Measurements from ENCODE around the gene SLIT1. TPM values are rescaled to one million over a fixed set of nuclear protein-coding genes. Genes with fewer than 3 reads are reported as not detected.

SLIT1 gene
- total and polyA plus RNA-seq, 7 donors = 0.04 to 0.30 (median 0.08) TPM

- no peaks in the 10 kb centered on the region for H3K4me1 ChIP-seq
- intact Hi-C loops (cut with DNase I) = no loop called here
- no peaks in the 10 kb centered on the region for H3K27me3 ChIP-seq (ENCODE audit: insufficient read depth in 3 of 3, low read length in 2 of 3)
- 51 to 64% (median 63%) methylated on average over 7 of the region's 7 CpGs for WGBS, 3 donors
- H3K36me3 ChIP-seq (ENCODE audit: insufficient read depth in 1 of 2, low read depth in 1 of 2) = no peaks in the 10 kb centered on the region
- TF ChIP-seq CTCF (IDR thresholded peaks at IDR 0.05) = no peak
- ATAC-seq (no peak), DNase-seq (no peak)
- no peak overlapping the region for H3K27ac ChIP-seq
- H3K9me3 ChIP-seq = no peaks in the 10 kb centered on the region
- no peak overlapping the region for H3K4me3 ChIP-seq
Measured at GRCh38 chr10:97207756-97208346, 22.1 kb upstream of the SLIT1 start.

DNA sequence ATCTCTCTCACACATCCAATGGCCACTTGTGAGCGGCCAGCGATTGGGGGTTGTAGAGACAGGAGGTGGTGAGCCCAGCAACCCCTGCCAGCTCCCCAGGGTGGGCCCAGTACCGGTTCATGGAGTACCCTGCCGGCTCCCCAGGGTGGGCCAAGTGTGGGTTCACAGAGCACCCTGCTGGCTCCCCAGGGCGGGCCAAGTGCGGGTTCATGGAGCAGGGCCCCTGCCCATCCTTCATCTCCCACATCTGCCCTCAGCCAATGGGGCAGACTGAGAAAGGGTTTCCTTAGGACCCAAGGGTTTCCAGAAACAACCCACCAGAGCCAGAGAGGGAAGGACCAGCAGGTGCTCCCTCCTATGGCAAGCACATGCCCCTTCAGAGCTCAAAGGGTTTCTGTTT is 21.4 kb upstream of the SLIT1 start:
- ATAC-seq (no peak), DNase-seq (no peak)
- TF ChIP-seq CTCF (IDR thresholded peaks at IDR 0.05) = no peak
- H3K9me3 ChIP-seq = no peaks in the 10 kb centered on the region
- H3K27ac ChIP-seq = no peak overlapping the region
- intact Hi-C loops (cut with DNase I) = no loop called here
- 88 to 91% (median 90%) methylated on average over 6 of the region's 6 CpGs for WGBS, 3 donors
- no peak overlapping the region for H3K4me3 ChIP-seq
- H3K36me3 ChIP-seq (ENCODE audit: insufficient read depth in 1 of 2, low read depth in 1 of 2) = no peaks in the 10 kb centered on the region
- no peaks in the 10 kb centered on the region for H3K4me1 ChIP-seq
- no peaks in the 10 kb centered on the region for H3K27me3 ChIP-seq (ENCODE audit: insufficient read depth in 3 of 3, low read length in 2 of 3)

DNA sequence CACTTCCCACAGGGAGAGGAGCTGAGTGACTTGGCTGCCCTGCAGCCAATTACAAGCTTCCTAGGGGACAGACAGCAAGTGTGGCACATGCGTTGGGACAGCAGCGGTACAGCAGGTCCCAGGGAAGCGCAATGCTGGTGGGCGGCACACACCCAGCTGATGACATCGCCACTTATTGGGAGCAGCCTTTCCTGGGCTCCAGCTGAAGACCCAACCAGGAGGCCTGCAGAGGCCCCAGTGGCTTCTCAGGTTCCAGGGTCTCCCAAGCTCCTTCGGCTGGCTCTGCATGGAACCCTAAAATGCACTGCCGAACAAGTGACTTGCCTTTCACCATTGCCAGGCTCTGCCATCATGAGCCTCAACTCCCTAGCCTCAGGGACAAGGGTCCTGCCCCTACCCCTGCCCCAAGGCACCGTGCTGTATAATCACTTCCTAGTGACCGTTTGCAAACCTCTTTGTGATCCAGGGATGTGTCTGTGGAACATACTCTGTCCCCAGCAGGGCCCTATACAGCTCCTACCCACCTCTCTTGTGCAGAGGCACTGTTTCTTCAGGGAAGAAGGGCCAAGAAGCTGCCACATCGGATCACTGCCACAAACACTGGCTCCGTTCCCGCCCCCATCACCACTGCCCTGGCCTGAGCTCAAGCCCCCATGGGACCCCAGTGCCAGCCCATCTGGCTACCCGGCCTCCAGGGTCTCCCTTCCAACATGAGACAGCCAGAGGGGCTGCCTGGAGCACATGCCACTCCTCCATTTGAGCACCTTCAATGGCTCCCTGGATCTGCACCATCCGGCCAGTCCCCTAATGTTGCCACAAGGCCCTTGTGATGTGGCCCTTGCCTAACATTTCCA is 19.3 kb upstream of the SLIT1 start:
- WGBS, 3 donors = 81 to 89% (median 85%) methylated on average over 14 of the region's 14 CpGs
- no peaks in the 10 kb centered on the region for H3K9me3 ChIP-seq
- DNase-seq (no peak), ATAC-seq (no peak)
- no peak for TF ChIP-seq CTCF (IDR thresholded peaks at IDR 0.05)
- intact Hi-C loops (cut with DNase I) = no loop called here
- no peaks in the 10 kb centered on the region for H3K27me3 ChIP-seq (ENCODE audit: insufficient read depth in 3 of 3, low read length in 2 of 3)
- no peaks in the 10 kb centered on the region for H3K4me1 ChIP-seq
- no peak overlapping the region for H3K4me3 ChIP-seq
- no peak overlapping the region for H3K27ac ChIP-seq
- H3K36me3 ChIP-seq (ENCODE audit: insufficient read depth in 1 of 2, low read depth in 1 of 2) = no peaks in the 10 kb centered on the region

DNA sequence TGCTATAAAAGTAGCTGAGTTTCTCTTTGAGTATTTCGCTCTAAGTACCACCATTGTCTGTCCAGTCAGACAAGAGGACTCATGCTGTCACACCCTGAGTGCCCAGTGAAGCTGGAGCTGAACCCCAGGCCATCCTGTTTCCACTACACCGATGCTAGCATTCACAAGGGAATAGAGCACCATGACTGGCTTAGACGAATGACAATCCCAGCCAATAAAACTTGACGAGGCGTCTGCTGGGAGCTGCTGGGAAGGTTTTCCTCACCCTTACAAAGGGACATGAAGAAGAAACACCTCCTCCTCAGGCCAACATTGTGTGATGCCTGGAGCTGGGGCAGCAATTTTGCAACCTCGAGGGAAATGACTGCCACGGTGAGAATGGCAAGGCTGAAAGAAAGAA is 17.5 kb upstream of the SLIT1 start:
- intact Hi-C loops (cut with DNase I) = no loop called here
- TF ChIP-seq CTCF (IDR thresholded peaks at IDR 0.05) = no peak
- Histone ChIP-seq H3K27ac (no peak overlapping the region), H3K4me1 (no peaks in the 10 kb centered on the region), H3K9me3 (no peaks in the 10 kb centered on the region), H3K36me3 (ENCODE audit: insufficient read depth in 1 of 2, low read depth in 1 of 2) (no peaks in the 10 kb centered on the region), H3K27me3 (ENCODE audit: insufficient read depth in 3 of 3, low read length in 2 of 3) (no peaks in the 10 kb centered on the region), H3K4me3 (no peak overlapping the region)
- no peak for ATAC-seq
- WGBS, 3 donors = 82 to 87% (median 84%) methylated on average over 7 of the region's 7 CpGs
- no peak for DNase-seq
